PFSK-1 (cell line): ENCODE data around the gene GPC6.

Experiments
- FOXP2 ChIP-seq: optimal IDR thresholded peaks from 2 replicates; pipeline ENCODE3; 2011; ENCODE audit warnings: borderline replicate concordance, control low read depth, inconsistent platforms; ENCODE audit not compliant: insufficient read depth; ENCODE audit errors: extremely low read length, extremely low read depth
- POLR2AphosphoS5 ChIP-seq: IDR thresholded peaks from 2 replicates; pipeline ENCODE4 v1.6.1; 2012; ENCODE audit warnings: low read depth, mild to moderate bottlenecking, control low read depth, low read length, moderate library complexity
- SIN3A ChIP-seq: IDR thresholded peaks from 2 replicates; pipeline ENCODE4 v1.6.1; 2012; ENCODE audit warnings: mild to moderate bottlenecking, low read length, moderate library complexity, borderline replicate concordance; ENCODE audit not compliant: insufficient read depth
- TAF1 ChIP-seq: IDR thresholded peaks from 2 replicates; pipeline ENCODE4 v1.6.1; 2012; ENCODE audit warnings: low read length, control low read depth, borderline replicate concordance; ENCODE audit not compliant: insufficient read depth
- TF ChIP-seq, protein P1 (sequence below), 2 experiments: IDR thresholded peaks; 2 replicates each; pipeline versions ENCODE4 v1.6.1 to v1.8.0; 2011 to 2012; ENCODE audit warnings: low read depth in 2 of 2, low read length in 2 of 2, control low read depth in 1 of 2, inconsistent platforms in 1 of 2, mild to moderate bottlenecking in 1 of 2, moderate library complexity in 1 of 2; ENCODE audit not compliant: insufficient read depth in 1 of 2

GPC6 gene

GRCh38 chr13:93235258-93236015, 8.8 kb downstream of the GPC6 start:
- TF ChIP-seq, protein P1, sequence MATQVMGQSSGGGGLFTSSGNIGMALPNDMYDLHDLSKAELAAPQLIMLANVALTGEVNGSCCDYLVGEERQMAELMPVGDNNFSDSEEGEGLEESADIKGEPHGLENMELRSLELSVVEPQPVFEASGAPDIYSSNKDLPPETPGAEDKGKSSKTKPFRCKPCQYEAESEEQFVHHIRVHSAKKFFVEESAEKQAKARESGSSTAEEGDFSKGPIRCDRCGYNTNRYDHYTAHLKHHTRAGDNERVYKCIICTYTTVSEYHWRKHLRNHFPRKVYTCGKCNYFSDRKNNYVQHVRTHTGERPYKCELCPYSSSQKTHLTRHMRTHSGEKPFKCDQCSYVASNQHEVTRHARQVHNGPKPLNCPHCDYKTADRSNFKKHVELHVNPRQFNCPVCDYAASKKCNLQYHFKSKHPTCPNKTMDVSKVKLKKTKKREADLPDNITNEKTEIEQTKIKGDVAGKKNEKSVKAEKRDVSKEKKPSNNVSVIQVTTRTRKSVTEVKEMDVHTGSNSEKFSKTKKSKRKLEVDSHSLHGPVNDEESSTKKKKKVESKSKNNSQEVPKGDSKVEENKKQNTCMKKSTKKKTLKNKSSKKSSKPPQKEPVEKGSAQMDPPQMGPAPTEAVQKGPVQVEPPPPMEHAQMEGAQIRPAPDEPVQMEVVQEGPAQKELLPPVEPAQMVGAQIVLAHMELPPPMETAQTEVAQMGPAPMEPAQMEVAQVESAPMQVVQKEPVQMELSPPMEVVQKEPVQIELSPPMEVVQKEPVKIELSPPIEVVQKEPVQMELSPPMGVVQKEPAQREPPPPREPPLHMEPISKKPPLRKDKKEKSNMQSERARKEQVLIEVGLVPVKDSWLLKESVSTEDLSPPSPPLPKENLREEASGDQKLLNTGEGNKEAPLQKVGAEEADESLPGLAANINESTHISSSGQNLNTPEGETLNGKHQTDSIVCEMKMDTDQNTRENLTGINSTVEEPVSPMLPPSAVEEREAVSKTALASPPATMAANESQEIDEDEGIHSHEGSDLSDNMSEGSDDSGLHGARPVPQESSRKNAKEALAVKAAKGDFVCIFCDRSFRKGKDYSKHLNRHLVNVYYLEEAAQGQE (IDR thresholded peaks at IDR 0.05; ENCODE audit: insufficient read depth in 1 of 2, low read depth in 2 of 2, low read length in 2 of 2), result no peak
- TF ChIP-seq TAF1, result no peak
- TF ChIP-seq SIN3A, result no peak
- TF ChIP-seq POLR2AphosphoS5, result no peak
- TF ChIP-seq FOXP2, result no peak

GRCh38 chr13:93238711-93239110, 12.1 kb downstream of the GPC6 start:
- TF ChIP-seq FOXP2 (no peak), SIN3A (no peak), POLR2AphosphoS5 (no peak), TAF1 (no peak)
- TF ChIP-seq, protein P1 (IDR thresholded peaks at IDR 0.05; ENCODE audit: insufficient read depth in 1 of 2, low read depth in 2 of 2, low read length in 2 of 2), result no peak

DNA sequence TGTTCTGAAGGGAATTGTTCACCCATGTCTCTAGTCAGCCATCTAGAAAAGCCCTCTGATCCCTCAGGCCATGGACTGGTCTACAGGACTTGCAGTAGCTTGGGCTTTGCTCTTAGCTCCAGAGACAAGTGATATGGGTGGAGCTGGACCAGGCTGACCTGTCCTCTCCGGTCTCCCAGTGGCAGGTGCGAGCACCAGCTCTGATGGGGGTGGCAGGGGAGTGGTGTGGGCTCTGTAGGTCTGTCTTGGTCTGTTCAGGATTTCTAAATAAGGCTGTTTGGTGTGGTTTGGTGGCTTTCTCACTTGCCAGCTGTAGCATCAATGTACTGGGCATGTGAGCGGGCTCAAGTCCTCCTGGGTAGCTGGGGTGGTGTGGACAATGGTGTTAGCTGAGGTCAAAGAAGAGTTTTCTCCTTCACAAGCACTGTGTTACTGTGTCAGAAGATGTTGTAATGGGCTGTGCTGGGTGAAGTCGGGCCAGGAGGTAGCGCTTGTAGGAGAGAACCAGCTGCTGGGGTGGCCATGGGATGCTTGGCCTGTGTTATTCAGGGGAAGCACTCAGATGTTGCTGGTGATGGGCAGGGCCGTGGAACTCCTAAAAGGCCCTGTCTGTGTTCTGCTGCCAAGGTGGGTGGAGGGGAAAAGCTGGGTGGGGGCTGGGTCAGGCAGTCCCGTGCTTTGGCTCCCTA, 16.9 kb downstream of the GPC6 start:
- TF ChIP-seq POLR2AphosphoS5, result no peak
- no peak for TF ChIP-seq FOXP2
- no peak for TF ChIP-seq TAF1
- TF ChIP-seq SIN3A, result no peak
- TF ChIP-seq, protein P1 (IDR thresholded peaks at IDR 0.05; ENCODE audit: insufficient read depth in 1 of 2, low read depth in 2 of 2, low read length in 2 of 2), result no peak

GRCh38 chr13:93244141-93244917, 17.7 kb downstream of the GPC6 start:
- TF ChIP-seq, protein P1 (IDR thresholded peaks at IDR 0.05; ENCODE audit: insufficient read depth in 1 of 2, low read depth in 2 of 2, low read length in 2 of 2), result no peak
- TF ChIP-seq FOXP2 (no peak), SIN3A (no peak), POLR2AphosphoS5 (no peak; the same call in 1 of the 2 replicates)
